HCT116 (cell line): Measurements from ENCODE around the gene SCN2B. TPM values are rescaled to one million over a fixed set of nuclear protein-coding genes. Genes with fewer than 3 reads are reported as not detected.

ENCODE experiments used
- ATAC-seq: fragments of 200-7000 bp; cut with Tn5 transposase; 2 replicates; pipeline ENCODE4 v1.9.1; 2020; ENCODE audit warnings: mild to moderate bottlenecking, moderate library complexity
- BruUV-seq: library from RNA; stranded (reverse); fragments of 400-500 nt; replicated peaks from 2 replicates; lab custom pipeline; 2021; lab: Mats Ljungman, UMichigan
- CTCF ChIA-PET: fragments of 300-600 bp; sonication (Branson Sonifier 250); formaldehyde crosslinking; loops from one replicate; lab custom pipeline; 2021; ENCODE audit warnings: antibody characterized with exemption; lab: Charles Lee
- POLR2A ChIA-PET: fragments of 300-600, 350-600 bp; sonication (Branson Sonifier 250); formaldehyde crosslinking; loops from one replicate; lab custom pipeline; 2021; ENCODE audit warnings: antibody characterized with exemption; lab: Charles Lee
- RAD21 ChIA-PET, 2 experiments: fragments of 300-600 bp; sonication (Branson Sonifier 250); formaldehyde crosslinking; loops; one replicate each; lab custom pipeline; 2023; ENCODE audit warnings: low total read pairs in 2 of 2; ENCODE audit not compliant: uncharacterized antibody in 2 of 2, unreplicated experiment in 2 of 2, low non-redundant PET in 1 of 2; lab: Charles Lee
- DNase-seq: peaks from one replicate; pipeline ENCODE4 v3.0.0-alpha.2; 2010; ENCODE audit warnings: low read depth, low spot score
- H2AFZ ChIP-seq: fragments of 200-600 bp; shearing (Covaris generic), sonication (generic); 2 replicates; pipeline ENCODE4 v1.6.1; 2017; ENCODE audit warnings: low read depth, mixed run types, mixed read lengths, antibody characterized with exemption, low read length; ENCODE audit not compliant: poor library complexity, severe bottlenecking
- H3K27ac ChIP-seq: 2 replicates; pipeline ENCODE4 v1.5.1; 2012; ENCODE audit warnings: low read depth, low read length
- H3K27me3 ChIP-seq: fragments of 200-600 bp; sonication (generic); 2 replicates; pipeline ENCODE4 v1.6.1; 2016; ENCODE audit warnings: mixed run types, low read length, mixed read lengths; ENCODE audit not compliant: insufficient read depth
- H3K36me3 ChIP-seq, 2 experiments: fragments of 200-500 bp in 1 of 2; fragments of 200-600 bp in 1 of 2; sonication (Bioruptor generic) in 1 of 2; sonication (generic) in 1 of 2; 2 replicates each; pipeline versions ENCODE4 v1.5.1 to v1.6.1; 2014 to 2016; ENCODE audit warnings: low read length in 2 of 2, inconsistent platforms in 1 of 2, mixed read lengths in 1 of 2, mixed run types in 1 of 2; ENCODE audit not compliant: insufficient read depth in 2 of 2, control insufficient read depth in 1 of 2
- H3K4me1 ChIP-seq, 2 experiments: fragments of 200-600 bp in 1 of 2; sonication (generic) in 1 of 2; 2 replicates each; pipeline versions ENCODE4 v1.5.1 to v1.6.1; 2012 to 2017; ENCODE audit warnings: low read length in 2 of 2, inconsistent platforms in 1 of 2, mild to moderate bottlenecking in 1 of 2, mixed read lengths in 1 of 2, mixed run types in 1 of 2, moderate library complexity in 1 of 2; ENCODE audit not compliant: insufficient read depth in 2 of 2, control insufficient read depth in 1 of 2
- H3K4me2 ChIP-seq: fragments of 200-600 bp; sonication (generic); 2 replicates; pipeline ENCODE4 v1.6.1; 2017; ENCODE audit warnings: mixed run types, low read length, mixed read lengths
- H3K4me3 ChIP-seq, 2 experiments: fragments of 200-600 bp in 1 of 2; sonication (generic) in 1 of 2; replicated peaks in 1 of 2; 2 replicates each; pipeline ENCODE4 v1.5.1; 2011 to 2016; ENCODE audit warnings: low read length in 2 of 2, control low read depth in 1 of 2, low read depth in 1 of 2, mild to moderate bottlenecking in 1 of 2, mixed read lengths in 1 of 2, mixed run types in 1 of 2
- H3K79me2 ChIP-seq: fragments of 200-600 bp; sonication (generic); 2 replicates; pipeline ENCODE4 v1.6.1; 2017; ENCODE audit warnings: mild to moderate bottlenecking, mixed run types, low read length, moderate library complexity, mixed read lengths; ENCODE audit not compliant: insufficient read depth
- H3K9ac ChIP-seq: fragments of 200-600 bp; sonication (generic); 2 replicates; pipeline ENCODE4 v1.6.1; 2016; ENCODE audit warnings: low read length, mixed read lengths
- H3K9me2 ChIP-seq: fragments of 200-600 bp; sonication (generic), shearing (Covaris generic); 2 replicates; pipeline ENCODE4 v1.6.1; 2017; ENCODE audit warnings: mixed run types, mild to moderate bottlenecking, moderate library complexity; ENCODE audit not compliant: insufficient read depth
- H3K9me3 ChIP-seq, 2 experiments: fragments of 200-500 bp in 1 of 2; fragments of 200-600 bp in 1 of 2; sonication (Bioruptor generic) in 1 of 2; sonication (generic) in 1 of 2; 2 replicates each; pipeline ENCODE4 v1.6.1; 2014 to 2017; ENCODE audit warnings: low read length in 2 of 2, mixed read lengths in 2 of 2, inconsistent platforms in 1 of 2, low read depth in 1 of 2, mild to moderate bottlenecking in 1 of 2, mixed run types in 1 of 2, moderate library complexity in 1 of 2; ENCODE audit not compliant: control insufficient read depth in 1 of 2, insufficient read depth in 1 of 2
- H4K20me1 ChIP-seq: fragments of 200-600 bp; sonication (generic), shearing (Covaris generic); 2 replicates; pipeline ENCODE4 v1.6.1; 2017; ENCODE audit warnings: mixed run types, mild to moderate bottlenecking, moderate library complexity; ENCODE audit not compliant: insufficient read depth
- CBX3 ChIP-seq: IDR thresholded peaks from 2 replicates; pipeline ENCODE4 v1.6.1; 2012; ENCODE audit warnings: low read depth
- CEBPB ChIP-seq: IDR thresholded peaks from 2 replicates; pipeline ENCODE4 v1.6.1; 2012; ENCODE audit warnings: low read depth
- EZH2phosphoT487 ChIP-seq: fragments of 200-600 bp; IDR thresholded peaks from 2 replicates; pipeline ENCODE4 v1.6.1; 2018; ENCODE audit warnings: antibody characterized with exemption, borderline replicate concordance
- FOSL1 ChIP-seq: IDR thresholded peaks from 2 replicates; pipeline ENCODE4 v1.6.1; 2012; ENCODE audit warnings: low read depth
- POLR2AphosphoS5 ChIP-seq: IDR thresholded peaks from 2 replicates; pipeline ENCODE4 v1.6.1; 2011; ENCODE audit warnings: mild to moderate bottlenecking, low read depth, low read length, moderate library complexity
- SIN3A ChIP-seq: IDR thresholded peaks from 2 replicates; pipeline ENCODE4 v1.6.1; 2012; ENCODE audit warnings: low read depth
- SP1 ChIP-seq: IDR thresholded peaks from 2 replicates; pipeline ENCODE4 v1.6.1; 2012; ENCODE audit warnings: low read depth
- SRF ChIP-seq: IDR thresholded peaks from 2 replicates; pipeline ENCODE4 v1.6.1; 2012; ENCODE audit warnings: low read depth
- TCF7L2 ChIP-seq: IDR thresholded peaks from 2 replicates; pipeline ENCODE4 v1.7.0; 2011; ENCODE audit warnings: borderline replicate concordance, inconsistent platforms; ENCODE audit not compliant: insufficient read depth, insufficient read length; ENCODE audit errors: extremely low read depth
- intact Hi-C: fragments of 100-400 bp; cut with micrococcal nuclease; formaldehyde crosslinking; loops from 2 replicates; pipeline ENCODE4 v1.10.0; 2022
- total RNA-seq: library from RNA; stranded (reverse); gene quantifications from one replicate; pipeline ENCODE4 v1.2.1, GENCODE V29; 2021; ENCODE audit not compliant: unreplicated experiment
- TF ChIP-seq, protein P1 (sequence below), 3 experiments: fragments of 200-600 bp in 1 of 3; sonication (generic) in 1 of 3; IDR thresholded peaks in 2 of 3; conservative IDR thresholded peaks in 1 of 3; 2 replicates each; pipeline ENCODE4 v1.5.1; 2012 to 2017; ENCODE audit warnings: low read depth in 2 of 3, low read length in 2 of 3, antibody characterized with exemption in 1 of 3, borderline replicate concordance in 1 of 3, control low read depth in 1 of 3, mild to moderate bottlenecking in 1 of 3, mixed read lengths in 1 of 3, mixed run types in 1 of 3, moderate library complexity in 1 of 3; ENCODE audit not compliant: insufficient read depth in 1 of 3
- TF ChIP-seq, protein P2 (sequence below): IDR thresholded peaks from 2 replicates; pipeline ENCODE4 v1.6.1; 2012; ENCODE audit warnings: low read depth
- TF ChIP-seq, protein P3 (sequence below): IDR thresholded peaks from 2 replicates; pipeline ENCODE4 v1.6.1; 2012

SCN2B gene
- total RNA-seq, 1 experiment from 2014 or later = not detected

DNA sequence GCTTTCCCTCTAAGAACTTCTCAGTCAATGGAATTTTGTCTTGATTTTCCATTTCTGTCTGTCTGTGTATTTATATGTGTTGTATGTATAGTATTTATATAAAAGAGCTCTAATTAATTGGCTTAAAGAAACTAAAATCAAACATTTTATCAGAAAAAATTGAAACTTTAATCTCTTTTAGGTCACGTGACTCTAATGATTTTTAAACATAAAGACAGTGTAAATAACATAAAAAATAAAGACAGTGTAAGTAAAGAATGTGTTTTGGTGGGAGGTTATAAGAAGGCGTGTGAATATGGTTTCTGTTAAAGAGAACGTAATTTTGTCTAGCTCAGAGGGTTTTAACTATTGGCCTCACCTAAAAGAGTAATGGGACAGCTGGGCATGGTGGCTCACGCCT lies 46.0 kb upstream of the SCN2B start:
- ChIA-PET RAD21 (no interaction called here), CTCF (interaction anchor here (0.7 kb wide), 1 partner anchor 42 kb away, joined by 3 read pairs; the partner anchor contains the start of gene MPZL2), POLR2A (no interaction called here)
- H3K4me3 ChIP-seq = no peak overlapping the region
- no peaks in the 10 kb centered on the region for H3K9me3 ChIP-seq
- H3K36me3 ChIP-seq = no peaks in the 10 kb centered on the region
- H3K27me3 ChIP-seq = no peaks in the 10 kb centered on the region; the same call in 1 of the 2 replicates
- TF ChIP-seq FOSL1 (no peak), POLR2AphosphoS5 (no peak), SIN3A (no peak), CBX3 (no peak), EZH2phosphoT487 (no peak), SP1 (no peak), TCF7L2 (no peak), SRF (no peak), CEBPB (no peak)
- TF ChIP-seq, protein P1, sequence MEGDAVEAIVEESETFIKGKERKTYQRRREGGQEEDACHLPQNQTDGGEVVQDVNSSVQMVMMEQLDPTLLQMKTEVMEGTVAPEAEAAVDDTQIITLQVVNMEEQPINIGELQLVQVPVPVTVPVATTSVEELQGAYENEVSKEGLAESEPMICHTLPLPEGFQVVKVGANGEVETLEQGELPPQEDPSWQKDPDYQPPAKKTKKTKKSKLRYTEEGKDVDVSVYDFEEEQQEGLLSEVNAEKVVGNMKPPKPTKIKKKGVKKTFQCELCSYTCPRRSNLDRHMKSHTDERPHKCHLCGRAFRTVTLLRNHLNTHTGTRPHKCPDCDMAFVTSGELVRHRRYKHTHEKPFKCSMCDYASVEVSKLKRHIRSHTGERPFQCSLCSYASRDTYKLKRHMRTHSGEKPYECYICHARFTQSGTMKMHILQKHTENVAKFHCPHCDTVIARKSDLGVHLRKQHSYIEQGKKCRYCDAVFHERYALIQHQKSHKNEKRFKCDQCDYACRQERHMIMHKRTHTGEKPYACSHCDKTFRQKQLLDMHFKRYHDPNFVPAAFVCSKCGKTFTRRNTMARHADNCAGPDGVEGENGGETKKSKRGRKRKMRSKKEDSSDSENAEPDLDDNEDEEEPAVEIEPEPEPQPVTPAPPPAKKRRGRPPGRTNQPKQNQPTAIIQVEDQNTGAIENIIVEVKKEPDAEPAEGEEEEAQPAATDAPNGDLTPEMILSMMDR (IDR thresholded peaks at IDR 0.05 in 2 of 3, conservative IDR thresholded peaks at IDR 0.05 in 1 of 3; ENCODE audit: borderline replicate concordance in 1 of 3, insufficient read depth in 1 of 3, low read depth in 2 of 3, low read length in 2 of 3) = no peak
- TF ChIP-seq, protein P2, sequence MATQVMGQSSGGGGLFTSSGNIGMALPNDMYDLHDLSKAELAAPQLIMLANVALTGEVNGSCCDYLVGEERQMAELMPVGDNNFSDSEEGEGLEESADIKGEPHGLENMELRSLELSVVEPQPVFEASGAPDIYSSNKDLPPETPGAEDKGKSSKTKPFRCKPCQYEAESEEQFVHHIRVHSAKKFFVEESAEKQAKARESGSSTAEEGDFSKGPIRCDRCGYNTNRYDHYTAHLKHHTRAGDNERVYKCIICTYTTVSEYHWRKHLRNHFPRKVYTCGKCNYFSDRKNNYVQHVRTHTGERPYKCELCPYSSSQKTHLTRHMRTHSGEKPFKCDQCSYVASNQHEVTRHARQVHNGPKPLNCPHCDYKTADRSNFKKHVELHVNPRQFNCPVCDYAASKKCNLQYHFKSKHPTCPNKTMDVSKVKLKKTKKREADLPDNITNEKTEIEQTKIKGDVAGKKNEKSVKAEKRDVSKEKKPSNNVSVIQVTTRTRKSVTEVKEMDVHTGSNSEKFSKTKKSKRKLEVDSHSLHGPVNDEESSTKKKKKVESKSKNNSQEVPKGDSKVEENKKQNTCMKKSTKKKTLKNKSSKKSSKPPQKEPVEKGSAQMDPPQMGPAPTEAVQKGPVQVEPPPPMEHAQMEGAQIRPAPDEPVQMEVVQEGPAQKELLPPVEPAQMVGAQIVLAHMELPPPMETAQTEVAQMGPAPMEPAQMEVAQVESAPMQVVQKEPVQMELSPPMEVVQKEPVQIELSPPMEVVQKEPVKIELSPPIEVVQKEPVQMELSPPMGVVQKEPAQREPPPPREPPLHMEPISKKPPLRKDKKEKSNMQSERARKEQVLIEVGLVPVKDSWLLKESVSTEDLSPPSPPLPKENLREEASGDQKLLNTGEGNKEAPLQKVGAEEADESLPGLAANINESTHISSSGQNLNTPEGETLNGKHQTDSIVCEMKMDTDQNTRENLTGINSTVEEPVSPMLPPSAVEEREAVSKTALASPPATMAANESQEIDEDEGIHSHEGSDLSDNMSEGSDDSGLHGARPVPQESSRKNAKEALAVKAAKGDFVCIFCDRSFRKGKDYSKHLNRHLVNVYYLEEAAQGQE = no peak
- TF ChIP-seq, protein P3, sequence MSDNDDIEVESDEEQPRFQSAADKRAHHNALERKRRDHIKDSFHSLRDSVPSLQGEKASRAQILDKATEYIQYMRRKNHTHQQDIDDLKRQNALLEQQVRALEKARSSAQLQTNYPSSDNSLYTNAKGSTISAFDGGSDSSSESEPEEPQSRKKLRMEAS = no peak
- intact Hi-C loops = no loop called here
- no peak for ATAC-seq
- no TSS peak for BruUV-seq
- no peaks in the 10 kb centered on the region for H4K20me1 ChIP-seq
- no peak overlapping the region for H3K4me2 ChIP-seq
- no peaks in the 10 kb centered on the region for H3K9me2 ChIP-seq
- H3K4me1 ChIP-seq = no peaks in the 10 kb centered on the region
- H3K27ac ChIP-seq = no peak overlapping the region
- H3K79me2 ChIP-seq = no peaks in the 10 kb centered on the region
- H3K9ac ChIP-seq = no peak overlapping the region
- no peak for DNase-seq
- no peak overlapping the region for H2AFZ ChIP-seq
